Activated CD4-positive, alpha-beta T cell treated with anti-CD3 and anti-CD28 coated beads, Interleukin-2, amount 50 U/mL, for 48 hours (primary cell): Measurements from ENCODE around the gene PPM1H.

Experiments
- DNase-seq, 2 experiments: peaks; one replicate each; pipeline ENCODE4 v3.0.0-alpha.2; 2020

The PPM1H gene

DNA sequence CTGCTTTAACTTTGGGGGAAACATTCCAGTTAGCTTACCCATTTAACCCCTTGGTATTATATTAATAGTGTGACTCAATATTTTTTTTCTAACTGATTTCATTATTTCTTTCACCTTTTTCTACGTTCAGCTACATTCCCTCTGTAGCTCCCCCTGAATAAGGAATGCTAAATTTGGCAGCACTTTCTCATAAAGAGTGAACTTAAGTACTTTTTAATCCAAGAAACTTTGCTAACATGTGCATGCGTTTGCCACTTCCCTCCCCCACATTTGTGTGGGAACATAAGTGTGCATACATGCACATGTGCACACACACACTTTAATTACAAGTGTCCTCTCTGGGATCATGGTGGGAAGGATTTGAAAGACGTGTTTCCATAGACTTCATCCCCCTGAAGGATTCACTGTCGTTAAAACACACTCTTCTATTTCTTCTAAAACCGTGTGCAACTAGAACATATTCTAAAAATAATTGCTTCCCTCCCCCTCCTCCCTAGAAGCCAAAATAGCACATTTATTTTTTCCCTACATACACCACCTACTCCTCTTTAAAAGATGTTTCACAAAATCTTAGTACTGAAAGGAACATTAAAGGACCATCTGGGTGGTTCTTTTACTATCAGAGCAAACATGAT, 142.6 kb downstream of the PPM1H start:
- no peak for DNase-seq

DNA sequence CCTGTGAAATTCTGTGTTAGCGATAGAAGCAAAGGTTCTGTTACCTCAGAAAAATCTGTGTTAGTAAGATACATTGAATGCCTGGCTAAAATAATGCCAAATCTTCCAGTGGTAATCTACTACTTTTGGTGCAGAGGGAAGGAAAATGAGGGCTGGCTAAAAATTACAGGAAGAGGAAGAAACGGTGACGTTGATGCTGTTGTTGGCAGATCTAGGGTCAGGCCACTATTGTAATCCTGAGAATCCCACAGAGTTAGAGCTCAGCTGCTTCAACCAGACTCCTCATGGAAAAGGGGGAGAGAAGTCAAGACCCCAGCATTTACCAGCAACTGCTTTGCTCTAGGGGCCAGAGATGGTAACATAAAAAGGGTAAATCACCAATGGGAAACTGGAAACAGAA, 145.1 kb downstream of the PPM1H start:
- DNase-seq: no peak

DNA sequence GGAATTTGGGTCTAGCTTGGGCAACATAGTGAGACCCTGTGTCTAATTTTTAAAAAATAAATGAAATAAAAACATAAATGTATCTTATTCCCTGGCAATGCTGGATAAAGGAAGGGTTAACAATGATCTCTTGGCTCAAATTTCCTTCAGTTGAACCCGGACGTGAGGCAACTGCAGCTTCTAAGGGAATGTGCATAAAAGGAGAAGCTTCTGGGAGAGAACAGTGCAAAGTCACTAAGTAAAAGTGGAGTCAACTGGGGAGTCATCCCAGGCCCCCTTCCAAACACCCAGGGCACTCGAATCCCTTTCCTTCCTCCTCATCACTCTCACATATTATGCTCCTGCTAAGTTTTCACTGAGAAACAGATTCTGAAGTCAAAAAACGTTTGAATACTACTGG, 147.3 kb downstream of the PPM1H start:
- DNase-seq: no peak

DNA sequence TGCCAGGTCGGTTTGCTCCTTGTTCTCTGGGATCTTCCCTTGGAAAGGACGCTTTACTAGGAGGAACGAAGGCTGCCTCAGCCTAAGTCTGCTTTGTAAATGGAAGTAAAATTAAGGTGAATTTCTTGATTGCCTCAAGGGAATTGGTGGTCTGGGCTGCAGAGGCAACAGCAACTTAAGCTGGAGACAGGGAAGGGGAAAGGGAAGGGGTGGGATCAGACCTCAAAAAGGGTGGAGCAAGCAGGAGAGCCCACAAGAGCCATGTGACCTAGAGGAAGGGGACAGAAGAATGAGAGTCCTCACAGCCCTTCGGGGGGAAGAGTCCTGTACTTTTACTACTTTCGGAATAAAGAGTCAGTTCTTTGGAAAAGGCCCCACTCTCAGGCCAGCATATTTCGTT, 147.9 kb downstream of the PPM1H start:
- no peak for DNase-seq

DNA sequence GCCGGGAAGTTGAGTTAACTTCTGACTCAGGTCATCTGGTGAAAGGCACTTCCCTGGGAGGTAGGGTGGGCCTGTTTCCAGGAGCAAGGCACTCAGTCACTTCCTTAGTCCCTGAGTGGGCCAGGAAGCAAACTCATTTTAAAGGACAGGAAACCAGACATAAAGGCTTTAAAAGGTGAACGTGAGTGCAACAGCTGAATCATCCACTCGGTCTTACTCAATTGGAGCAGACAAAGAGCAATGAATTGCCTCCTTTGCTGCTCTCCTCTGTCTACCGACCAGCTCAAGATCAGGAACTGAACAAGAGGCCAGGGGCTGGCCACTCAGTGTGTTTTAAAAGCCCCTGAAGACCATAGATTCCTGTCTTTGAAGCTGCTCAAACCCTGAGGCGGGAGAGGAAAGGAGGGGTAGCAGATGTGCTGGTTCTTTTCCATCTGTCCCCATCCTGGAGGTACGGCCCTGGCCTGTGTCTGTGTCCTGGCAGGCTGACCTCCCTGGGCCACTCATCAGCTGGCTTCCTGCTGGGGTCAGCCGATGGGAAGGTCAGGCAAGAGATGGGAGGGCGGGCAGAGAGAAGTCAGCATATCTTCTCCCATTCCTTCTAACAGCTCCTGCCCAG, 148.9 kb downstream of the PPM1H start:
- no peak for DNase-seq

DNA sequence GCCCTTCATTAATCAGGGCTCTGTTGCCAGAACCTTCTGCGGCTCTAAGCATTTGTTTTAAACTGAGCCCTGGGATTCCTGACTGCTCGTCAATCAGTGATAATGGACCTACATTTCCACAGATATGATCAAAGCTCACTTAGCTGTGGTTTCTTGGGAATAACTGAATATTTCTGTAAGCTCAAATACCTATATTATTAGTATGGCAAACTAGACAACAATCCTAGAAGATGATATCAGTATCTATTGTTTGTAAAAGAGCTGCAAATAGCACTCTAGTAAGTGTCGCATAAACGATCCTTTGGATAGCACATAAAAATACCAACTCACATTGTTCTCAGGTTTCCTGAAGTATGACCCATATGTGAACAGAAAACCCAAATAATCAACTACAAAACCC, 150.4 kb downstream of the PPM1H start:
- no peak for DNase-seq

DNA sequence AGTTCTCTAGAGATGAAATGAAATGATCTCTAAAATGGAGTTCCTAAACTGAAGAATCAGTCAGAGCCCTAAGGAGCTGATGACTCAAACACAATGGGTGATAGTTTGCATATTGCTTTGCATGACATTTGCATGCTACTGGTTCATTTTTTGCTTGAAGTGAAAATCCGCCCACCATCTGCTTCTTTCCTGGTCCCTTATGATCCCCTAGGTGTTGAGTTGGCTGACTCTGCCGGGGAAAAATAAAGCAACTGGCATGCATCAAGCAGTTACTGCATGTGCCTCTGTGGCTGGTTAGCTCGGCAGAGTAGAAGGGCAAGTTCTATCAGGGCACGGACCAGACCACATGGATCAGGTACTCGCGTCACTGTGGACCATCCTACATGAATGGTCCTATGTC, 151.1 kb downstream of the PPM1H start:
- no peak for DNase-seq

DNA sequence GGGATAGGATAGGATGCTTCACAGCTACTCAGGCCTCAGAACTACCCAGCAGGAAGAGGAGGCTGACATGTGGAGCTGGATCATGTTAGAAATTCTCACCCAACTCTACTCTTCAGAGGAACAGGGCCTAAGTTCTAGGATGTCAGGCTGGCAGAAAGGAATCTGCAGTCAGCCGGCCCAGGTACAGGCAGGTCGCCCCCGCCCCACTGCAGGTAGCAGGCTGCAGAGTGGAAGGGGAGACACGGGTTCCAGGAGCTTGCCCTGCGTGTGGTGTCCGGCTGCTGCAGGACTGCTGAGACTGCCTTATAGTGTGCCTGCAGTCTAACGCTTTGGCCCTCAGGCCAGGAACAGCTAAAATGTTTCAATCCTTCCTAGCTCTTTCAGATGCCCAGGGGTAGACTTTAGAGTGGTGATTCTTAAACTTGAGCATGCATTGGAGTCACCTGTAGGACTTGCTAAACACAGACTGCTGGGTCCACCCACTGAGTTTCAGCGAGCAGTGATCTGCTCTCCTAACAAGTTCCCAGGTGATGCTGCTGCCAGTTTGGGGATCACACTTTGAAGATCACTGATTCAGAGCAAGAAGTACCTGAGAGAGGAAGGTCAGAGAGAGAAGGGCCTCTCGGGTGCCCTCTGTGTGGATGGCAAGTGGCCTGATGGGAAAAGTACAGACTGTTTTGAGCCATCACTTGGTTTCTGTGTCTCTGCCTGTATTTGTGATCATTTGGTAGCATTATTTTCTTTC, 153.6 kb downstream of the PPM1H start:
- DNase-seq: no peak

DNA sequence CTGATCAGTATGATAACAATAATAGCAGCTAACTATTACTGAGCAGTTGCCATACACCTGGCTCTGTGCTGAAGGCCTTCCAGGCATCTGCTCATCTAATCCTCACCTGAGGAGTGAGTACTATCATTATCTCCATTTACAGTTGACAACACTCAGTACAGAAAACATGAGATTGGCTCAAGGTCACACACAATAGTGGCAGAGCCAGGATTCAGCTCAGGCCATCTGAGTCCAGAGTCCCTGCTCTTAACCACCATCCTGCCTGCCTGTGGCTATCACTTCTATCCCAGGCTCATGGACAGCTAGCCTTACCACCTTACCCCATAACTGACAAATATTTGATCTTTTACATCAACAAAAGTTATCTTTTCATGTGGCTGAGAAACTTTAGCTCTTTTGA, 155.5 kb downstream of the PPM1H start:
- no peak for DNase-seq

DNA sequence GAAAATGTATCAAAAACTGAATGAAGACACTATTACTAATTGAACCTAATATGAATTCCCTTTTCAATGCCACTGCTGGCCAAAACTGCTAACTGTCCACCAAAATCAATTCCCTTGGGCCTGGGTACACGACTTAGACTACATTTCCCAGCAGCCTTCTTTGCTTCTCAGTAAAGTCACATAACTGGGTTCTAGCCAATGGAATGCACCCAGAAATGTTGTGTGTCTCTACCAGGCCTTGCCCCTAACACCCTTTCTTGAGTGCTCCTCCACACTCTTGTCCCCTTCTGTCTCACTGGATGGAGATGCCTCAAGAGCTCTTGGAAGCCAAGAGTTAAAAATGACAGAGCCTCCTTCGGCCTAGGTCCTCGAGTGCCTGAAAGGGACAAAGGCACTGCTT, 156.8 kb downstream of the PPM1H start:
- DNase-seq: no peak

DNA sequence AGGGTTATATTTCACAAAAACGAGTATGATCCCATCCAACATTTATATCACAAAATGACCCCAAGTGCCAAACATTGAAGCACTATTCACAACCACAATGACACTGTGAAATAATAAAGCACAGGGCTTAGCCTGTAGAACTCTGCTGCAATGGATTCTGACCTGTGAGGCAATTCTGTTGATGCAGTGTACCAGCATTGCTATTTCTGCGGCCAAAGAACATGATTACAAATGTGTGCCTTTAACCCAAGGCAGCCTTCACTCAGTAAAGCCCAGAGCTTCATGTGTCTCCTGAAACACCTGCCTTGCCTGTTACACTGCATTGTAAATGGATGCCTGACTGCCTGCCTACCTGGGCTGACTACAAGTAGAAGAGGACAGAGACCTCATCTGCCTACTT, 158.0 kb downstream of the PPM1H start:
- DNase-seq: no peak

DNA sequence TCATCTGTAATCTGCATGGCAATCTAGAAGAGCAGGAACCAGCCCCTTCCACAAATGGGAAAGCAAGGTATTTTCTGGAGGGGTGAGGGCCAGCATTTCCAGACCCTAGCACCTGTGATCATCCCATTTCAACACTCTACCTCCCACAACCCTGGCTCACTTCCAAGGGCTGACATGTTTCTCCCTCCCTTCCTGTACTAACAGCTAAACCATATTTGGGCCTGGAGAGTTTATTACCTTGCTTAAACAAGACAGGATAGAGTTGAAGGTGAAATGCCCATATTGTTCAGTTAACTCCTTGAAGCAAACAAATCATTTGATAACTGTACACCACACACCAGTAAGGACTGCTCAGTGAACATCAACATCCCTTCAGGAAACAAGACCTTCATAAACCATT, 158.4 kb downstream of the PPM1H start:
- DNase-seq: no peak

DNA sequence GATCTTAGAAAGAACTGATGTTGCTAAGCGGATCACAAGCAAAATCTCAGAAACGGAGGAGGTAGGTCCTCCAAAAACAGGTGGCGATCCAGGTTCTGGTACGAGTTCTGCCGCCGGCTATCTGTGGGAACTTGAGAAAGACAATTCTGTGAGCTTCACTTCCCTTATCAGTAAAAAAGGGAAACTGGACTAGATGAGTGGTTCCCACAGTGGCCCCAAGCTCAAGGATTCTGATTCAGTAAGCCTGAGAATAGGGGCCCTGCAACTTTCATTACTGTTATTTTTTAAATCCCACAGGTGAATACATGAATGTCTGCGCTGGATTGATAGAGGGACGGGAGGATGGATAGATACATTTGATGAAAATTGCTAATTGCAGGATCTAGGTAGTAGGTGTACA, 160.2 kb downstream of the PPM1H start:
- no peak for DNase-seq

DNA sequence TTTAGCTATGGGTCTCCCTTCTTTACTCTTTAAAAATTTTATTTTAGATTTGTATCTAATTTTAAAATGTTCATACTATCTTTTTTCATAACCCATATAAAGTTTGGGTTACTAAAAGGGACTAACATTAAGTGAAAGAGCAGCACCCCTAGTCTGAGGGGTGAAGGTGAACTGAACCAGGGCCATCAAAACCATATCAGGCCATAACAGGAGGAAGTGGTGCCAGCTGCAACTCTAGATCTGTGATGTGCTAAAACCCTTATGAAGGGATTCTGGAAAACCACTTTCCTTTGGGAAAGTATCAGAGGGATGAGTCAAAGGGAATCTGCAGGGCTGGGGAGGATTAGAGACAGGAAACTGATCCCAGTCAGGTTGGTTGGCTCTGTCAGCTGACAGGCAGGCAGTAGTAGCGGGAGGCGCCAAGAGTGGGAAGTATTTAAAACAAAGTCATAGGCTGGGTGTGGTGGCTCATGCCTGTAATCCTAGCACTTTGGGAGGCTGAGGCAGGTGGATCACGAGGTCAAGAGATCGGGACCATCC, 162.5 kb downstream of the PPM1H start:
- no peak for DNase-seq

DNA sequence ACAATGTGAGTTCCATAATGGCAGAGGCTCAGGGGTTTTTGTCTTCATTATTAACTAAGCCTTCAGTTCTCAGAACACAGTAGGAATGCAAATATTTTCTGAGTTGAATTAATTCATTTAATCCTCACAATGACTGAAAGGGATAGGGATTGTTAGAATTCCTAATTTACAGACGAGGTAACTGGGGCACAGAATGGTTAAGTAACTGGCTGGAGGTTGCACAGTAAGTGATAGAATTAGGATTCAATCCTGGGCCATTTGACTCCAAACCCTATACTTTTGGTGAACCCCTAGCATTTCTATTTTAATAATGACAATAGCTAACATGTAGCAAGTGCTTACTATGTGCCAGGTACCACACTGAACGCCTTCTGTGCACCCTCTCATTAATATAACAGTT, 163.1 kb downstream of the PPM1H start:
- no peak for DNase-seq

DNA sequence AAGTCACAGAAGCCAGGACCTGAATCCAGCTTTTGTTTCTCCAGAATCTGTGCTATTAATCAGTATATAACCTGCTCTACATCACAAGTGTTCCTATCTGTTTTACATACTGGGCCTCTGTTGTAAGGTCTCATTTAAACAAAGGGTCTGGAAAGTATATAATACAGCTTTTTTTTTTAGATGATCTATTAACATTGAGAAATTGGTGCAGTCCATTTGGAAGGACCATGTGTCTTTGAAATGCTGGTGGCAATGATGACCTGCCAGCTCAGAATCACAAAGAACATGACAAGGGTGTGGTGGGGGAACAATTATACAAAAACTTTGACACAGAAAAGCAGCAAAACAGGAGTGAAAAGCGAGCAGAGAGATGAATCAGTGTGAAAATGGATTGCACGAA, 164.6 kb downstream of the PPM1H start:
- no peak for DNase-seq

DNA sequence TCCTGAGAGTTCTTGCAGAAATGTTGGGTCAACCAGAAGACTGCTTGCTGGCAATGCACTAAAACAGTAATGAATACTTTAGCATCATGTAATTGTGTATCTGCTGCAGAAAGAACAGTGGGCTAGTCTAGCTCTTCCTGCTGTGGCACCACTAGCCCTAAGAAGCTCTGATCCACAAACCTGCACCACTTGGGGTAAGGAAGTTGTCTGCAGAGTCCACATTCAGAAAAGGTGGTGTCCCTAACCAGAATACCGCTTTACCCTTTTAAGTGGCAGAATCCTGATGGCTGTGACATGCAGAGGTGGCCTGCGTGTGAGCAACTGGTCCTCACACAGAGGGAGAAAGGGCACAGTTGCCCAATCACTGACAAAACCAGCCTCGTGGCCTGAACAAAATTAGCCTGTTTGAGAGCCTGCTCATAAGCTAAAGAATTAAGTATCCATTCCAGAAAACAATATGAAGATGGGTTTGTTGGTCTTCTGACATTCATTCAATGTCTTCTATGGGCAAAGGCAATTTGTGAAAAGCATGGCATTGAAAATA, 165.8 kb downstream of the PPM1H start:
- DNase-seq: no peak

DNA sequence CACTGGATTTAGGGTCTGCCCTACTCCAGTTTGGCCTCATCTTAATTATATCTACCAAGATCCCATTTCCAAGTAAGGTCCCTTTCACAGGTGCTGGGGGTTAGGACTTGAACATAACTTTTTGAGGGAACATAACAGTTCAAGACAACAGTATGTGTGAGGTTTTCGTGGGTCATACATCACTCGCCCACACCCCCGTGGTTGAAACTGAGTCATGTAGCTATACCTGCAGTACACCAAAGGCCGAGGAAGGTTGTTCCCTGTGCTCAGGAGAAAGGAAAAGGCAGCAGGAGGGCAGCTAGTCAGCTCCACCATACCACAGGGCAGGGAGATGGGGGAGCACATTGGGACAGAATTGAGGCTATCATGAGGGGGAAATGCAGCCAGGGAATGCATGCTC, 167.0 kb downstream of the PPM1H start:
- DNase-seq: peak; percentile 21 to 45

DNA sequence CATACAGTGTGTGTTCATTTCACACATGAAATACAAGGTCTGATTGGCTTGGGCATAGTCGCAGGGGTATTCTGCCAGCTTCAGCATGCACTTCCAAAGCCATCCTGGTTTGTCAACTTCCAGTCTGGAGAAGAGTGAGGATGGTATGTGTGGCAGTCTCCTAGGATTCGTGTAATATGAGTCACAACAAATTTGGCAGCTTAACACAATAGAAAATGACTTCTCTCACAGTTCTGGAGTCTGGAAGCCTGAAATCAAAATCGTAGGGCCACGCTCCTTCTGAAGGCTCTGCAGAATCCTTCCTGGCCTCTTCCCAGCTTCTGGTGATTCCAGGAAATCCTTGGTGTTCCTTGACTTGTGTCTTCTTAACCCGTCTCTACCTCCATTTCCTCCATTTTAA, 167.5 kb downstream of the PPM1H start:
- DNase-seq: no peak

DNA sequence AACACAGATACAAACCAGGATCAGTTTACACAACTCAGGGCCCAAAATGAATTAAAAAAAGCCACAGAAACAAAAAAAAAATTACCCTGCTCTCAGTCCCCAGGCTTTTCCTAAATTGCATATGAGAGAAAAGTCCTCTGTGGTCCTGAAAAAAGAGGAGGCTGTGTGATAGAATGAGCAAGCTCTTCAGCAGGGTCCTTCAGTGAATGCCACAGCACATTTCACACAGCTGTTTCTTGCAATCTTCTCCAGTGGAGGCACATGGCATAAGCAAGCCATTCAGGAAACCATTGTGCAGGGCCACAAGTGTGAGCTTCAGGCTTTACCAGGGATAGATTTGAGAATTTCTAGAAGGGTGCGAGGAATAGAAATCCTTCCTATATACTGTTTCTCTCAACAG, 168.5 kb downstream of the PPM1H start:
- DNase-seq: no peak

DNA sequence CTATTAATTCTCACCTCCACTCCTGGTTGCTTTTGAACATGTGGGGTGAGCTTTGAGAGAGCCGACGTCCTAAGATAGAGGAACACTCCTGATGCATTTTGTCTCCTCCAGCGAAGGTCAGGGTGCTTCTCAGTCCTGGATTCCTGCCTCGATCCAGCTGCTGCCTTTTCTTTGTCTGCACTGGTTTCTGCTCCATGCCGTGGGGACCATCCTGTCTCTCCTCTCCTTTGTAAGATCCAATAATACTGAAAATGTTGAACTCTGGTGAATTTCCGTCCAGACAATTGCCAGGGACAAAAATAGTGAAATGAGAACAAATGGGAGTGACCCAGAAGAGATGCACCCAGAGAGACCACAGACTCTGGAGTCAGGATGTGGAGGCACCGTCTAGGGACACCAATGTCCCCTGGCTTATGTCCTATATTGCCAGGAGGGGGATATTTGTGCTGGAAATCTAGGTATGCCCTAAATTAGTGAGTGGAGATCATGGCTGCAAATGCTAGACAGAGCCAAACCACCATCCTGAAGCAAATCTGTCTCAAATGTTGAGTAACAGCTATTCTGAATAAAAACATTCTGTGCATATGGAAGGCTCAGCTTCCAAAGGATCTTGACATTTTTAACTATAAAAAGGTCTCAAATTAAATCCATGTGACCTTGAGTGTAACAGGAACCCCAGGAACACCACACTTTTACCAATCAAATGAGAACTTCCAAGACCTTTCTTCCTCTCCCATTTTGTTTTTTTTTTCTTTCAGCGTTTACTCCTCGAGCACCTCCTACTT, 170.9 kb downstream of the PPM1H start:
- no peak for DNase-seq

DNA sequence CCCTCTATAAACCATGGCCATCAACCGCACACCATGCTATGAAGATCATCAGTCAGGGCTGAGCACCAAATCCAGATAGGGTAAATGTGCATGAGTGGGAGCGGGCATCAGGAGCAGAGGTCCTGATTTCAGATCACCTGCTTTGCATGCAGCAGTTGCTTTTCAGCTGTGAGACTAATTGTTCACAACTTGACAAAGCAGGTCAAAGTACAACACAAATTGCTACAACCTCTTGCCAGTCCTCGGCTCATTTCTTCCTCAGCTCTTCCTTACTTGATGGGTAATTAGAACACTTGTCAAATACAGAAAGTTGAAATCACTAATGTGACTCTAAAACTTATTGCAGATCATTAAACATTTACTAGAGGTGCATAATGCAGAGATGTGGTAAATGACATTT, 171.6 kb downstream of the PPM1H start:
- DNase-seq: no peak

DNA sequence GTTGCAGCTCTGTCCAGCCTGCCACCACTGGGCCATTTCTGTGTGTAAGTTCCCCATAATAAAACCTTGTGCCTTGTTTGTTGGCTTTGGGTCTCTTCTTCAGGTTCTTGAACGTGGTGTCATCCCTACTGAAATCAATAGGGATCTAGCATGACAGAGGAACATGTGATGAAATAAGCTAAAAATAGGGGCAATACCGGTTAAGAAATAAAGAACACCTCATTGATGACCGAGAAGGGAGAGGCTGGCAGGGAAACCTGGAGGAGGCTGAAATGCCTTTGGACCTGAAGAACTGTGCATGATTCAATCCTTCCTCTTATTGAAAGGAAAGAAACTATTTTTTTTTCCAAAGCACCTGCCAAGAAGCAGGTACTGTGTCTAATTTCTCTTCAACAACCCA, 172.3 kb downstream of the PPM1H start:
- DNase-seq: no peak
